H7 (cell line): ENCODE measurements around the gene SASH1. TPM values are rescaled to one million over a fixed set of nuclear protein-coding genes. Genes with fewer than 3 reads are reported as not detected.

Source experiments
- DNase-seq: peaks from one replicate; pipeline ENCODE4 v3.0.0; 2012
- H3K27me3 ChIP-seq: 2 replicates; pipeline ENCODE4 v1.6.0; 2011; ENCODE audit warnings: mild to moderate bottlenecking, low read length; ENCODE audit not compliant: control insufficient read depth, insufficient read depth
- H3K36me3 ChIP-seq: replicated peaks from 2 replicates; pipeline ENCODE4 v1.5.1; 2011; ENCODE audit warnings: low read length; ENCODE audit not compliant: control insufficient read depth, insufficient read depth
- H3K4me3 ChIP-seq: 2 replicates; pipeline ENCODE4 v1.5.1; 2011; ENCODE audit warnings: low read depth, mild to moderate bottlenecking, control low read depth, low read length, moderate library complexity; ENCODE audit not compliant: insufficient read depth
- total RNA-seq: library from RNA; depleted of rRNA; stranded (reverse); fragments of >200 nt; shearing (Covaris generic); gene quantifications from 2 replicates; pipeline ENCODE4 v1.2.3, GENCODE V29; 2014

SASH1 gene
- total RNA-seq, 1 experiment from 2014 or later, result 11.2 TPM

DNA sequence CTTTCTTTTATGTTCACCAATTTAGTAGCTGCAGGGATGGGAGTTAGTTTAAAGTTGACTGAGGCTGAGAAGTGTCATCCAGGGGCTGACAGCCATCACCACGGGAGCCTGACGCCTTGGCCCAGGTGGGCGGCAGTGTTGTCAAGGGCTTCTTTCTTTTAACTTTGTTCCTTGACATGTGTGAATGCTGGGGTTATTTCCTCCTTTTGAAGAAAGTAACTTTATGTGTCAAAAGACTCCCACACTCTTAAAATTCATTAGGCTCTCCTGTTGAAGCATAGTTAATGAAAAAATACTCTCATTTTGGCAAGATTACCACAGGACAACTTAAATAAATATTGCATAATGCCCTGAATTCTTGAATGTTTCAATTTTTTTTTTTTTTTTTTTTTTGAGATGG is 50.0 kb downstream of the SASH1 start:
- no peak for DNase-seq
- Histone ChIP-seq H3K36me3 (no peaks in the 10 kb centered on the region), H3K27me3 (no peaks in the 10 kb centered on the region), H3K4me3 (no peak overlapping the region)

GRCh38 chr6:148395583-148396101 is 53.0 kb downstream of the SASH1 start:
- Histone ChIP-seq H3K27me3 (no peaks in the 10 kb centered on the region), H3K36me3 (no peaks in the 10 kb centered on the region), H3K4me3 (no peak overlapping the region)
- no peak for DNase-seq

- Histone ChIP-seq H3K36me3 (no peaks in the 10 kb centered on the region), H3K4me3 (no peak overlapping the region), H3K27me3 (no peaks in the 10 kb centered on the region)
- no peak for DNase-seq
Measured at GRCh38 chr6:148396411-148396810, 53.8 kb downstream of the SASH1 start.

GRCh38 chr6:148396926-148397325 is 54.3 kb downstream of the SASH1 start:
- Histone ChIP-seq H3K36me3 (no peaks in the 10 kb centered on the region), H3K4me3 (no peak overlapping the region)

DNA sequence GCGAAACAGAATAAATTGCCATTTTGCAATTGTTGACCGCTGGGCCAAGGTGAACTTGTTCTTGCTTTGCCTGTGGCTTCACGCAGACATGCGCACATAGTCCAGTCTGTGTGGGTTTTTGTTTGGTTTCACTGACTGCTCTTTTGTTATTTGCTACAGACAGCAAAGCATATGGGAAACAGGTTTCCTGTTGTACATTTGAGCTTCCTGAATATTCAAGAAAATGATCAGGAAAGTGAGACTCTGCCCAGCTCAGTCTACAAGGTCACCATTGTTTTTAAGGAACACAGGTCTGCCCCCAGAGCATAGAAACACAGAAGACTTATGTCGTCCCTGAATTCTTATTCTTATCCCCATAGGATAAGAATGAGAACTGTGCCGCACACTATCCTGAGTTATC is 55.6 kb downstream of the SASH1 start:
- no peak overlapping the region for H3K4me3 ChIP-seq
- no peaks in the 10 kb centered on the region for H3K27me3 ChIP-seq
- DNase-seq, result no peak
- no peaks in the 10 kb centered on the region for H3K36me3 ChIP-seq

More at GRCh38 chr6:148396926-148397325, 54.3 kb downstream of the SASH1 start:
- DNase-seq, result no peak
- no peaks in the 10 kb centered on the region for H3K27me3 ChIP-seq

DNA sequence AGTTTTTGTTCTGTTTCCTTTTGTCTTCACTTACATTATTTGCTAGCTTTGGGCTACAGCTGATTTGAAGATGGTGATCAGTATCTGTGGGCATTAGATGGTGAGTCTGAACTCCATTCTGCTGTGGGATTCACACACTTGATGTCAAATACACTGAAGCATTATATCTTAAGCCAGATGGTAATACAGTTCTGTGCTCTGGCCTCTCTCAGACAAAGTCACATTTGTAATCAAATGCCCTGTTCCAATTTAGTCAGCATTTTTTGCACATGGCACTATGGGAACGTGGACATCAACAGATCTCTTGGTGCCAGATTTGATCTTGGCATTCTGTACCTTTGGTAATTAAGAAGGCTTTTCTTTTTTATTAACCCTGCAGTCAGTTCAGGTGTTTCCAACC is 56.0 kb downstream of the SASH1 start:
- H3K4me3 ChIP-seq, result no peak overlapping the region
- H3K36me3 ChIP-seq, result no peaks in the 10 kb centered on the region
- no peak for DNase-seq
- no peaks in the 10 kb centered on the region for H3K27me3 ChIP-seq

DNA sequence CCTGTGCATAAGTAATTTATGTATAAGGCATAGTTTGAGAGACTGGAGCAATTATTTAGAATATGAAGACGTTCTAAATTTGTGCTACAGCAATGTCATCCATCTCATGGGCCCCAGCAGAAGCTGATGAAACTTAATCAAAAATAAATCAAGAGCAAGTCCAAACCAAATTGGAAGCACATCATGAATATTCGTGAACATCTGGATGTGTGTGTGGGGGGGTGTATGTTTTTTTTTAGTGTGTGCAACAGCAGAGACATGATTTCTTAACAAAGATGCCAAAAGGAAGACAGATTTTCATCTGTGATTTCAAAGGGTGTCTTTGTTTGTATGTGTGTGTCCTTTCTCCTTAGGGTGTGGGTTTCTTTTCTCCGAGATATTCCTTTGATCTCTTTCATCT is 58.9 kb downstream of the SASH1 start:
- no peak for DNase-seq
- H3K36me3 ChIP-seq, result no peaks in the 10 kb centered on the region
- H3K27me3 ChIP-seq, result no peaks in the 10 kb centered on the region
- no peak overlapping the region for H3K4me3 ChIP-seq

DNA sequence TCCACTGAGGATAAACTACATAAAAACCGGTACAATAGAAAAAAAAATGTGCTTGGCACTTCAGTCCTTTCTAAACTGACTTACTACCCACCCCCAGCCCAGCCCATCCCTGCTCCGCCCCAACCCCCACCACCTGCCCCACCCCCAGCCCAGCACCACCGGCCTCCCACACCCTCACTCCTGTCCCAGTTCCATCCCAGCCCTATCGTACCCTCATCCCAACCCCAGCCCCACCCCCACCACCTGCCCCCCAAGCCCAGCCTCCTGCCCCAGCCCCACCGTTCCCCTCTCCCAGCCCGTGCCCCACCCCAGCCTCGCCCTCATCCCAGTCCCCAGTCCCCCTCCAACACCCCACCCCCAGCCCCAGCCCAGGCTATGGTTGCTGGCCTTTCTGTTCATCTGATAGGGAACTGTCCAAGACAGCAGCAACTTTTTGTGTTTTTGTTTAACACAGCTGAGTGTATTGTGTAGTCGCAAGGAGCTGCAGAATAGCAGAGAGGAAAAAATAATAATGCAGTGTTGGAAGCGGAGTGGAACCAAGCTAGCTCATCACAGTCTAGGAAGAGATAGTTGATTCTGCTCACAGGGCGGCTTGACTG is 61.9 kb downstream of the SASH1 start:
- H3K27me3 ChIP-seq, result no peaks in the 10 kb centered on the region
- H3K4me3 ChIP-seq, result no peak overlapping the region
- H3K36me3 ChIP-seq, result no peaks in the 10 kb centered on the region
- DNase-seq, result peak; percentile 86

GRCh38 chr6:148405894-148406293 is 63.3 kb downstream of the SASH1 start:
- Histone ChIP-seq H3K36me3 (no peaks in the 10 kb centered on the region), H3K27me3 (no peaks in the 10 kb centered on the region), H3K4me3 (no peak overlapping the region)
- no peak for DNase-seq

DNA sequence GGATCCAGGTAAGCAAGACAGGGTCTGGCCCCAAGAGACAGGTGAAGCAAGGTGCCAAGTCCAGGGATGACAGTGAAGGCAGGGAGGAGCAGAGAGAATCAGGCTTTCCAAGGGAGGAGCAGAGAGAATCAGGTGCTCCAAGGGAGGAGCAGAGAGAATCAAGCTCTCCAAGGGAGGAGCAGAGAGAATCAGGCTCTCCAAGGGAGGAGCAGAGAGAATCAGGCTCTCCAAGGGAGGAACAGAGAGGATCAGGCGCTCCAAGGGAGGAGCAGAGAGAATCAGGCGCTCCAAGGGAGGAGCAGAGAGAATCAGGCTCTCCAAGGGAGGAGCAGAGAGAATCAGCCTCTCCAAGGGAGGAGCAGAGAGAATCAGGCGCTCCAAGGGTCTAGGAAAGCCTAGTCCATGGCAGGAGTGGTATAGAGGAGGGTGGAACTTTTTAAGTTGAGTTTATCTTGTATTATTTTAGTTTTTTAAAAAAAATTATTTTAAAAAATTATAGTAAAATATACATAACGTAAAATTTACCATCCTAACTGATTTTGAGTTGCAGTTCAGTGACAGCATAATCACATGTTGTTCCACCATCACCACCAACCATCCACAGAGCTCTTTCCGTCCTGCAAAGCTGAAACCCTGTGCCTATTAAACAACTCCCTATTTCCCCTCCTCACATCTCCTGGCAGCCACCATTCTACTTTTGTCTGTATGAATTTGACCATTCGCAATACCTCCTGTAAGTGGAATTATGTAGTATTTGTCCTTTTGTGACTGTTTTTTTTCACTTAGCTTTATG is 64.1 kb downstream of the SASH1 start:
- DNase-seq, result no peak
- Histone ChIP-seq H3K27me3 (no peaks in the 10 kb centered on the region), H3K4me3 (no peak overlapping the region), H3K36me3 (no peaks in the 10 kb centered on the region)

GRCh38 chr6:148407372-148407771 is 64.7 kb downstream of the SASH1 start:
- DNase-seq, result no peak
- H3K36me3 ChIP-seq, result no peaks in the 10 kb centered on the region
- no peak overlapping the region for H3K4me3 ChIP-seq
- no peaks in the 10 kb centered on the region for H3K27me3 ChIP-seq

GRCh38 chr6:148413321-148414091 is 70.9 kb downstream of the SASH1 start:
- DNase-seq, result peak; percentile 43
- H3K27me3 ChIP-seq, result no peaks in the 10 kb centered on the region
- no peaks in the 10 kb centered on the region for H3K36me3 ChIP-seq
- no peak overlapping the region for H3K4me3 ChIP-seq

GRCh38 chr6:148414092-148414489 is 71.5 kb downstream of the SASH1 start:
- Histone ChIP-seq H3K36me3 (no peaks in the 10 kb centered on the region), H3K4me3 (no peak overlapping the region), H3K27me3 (no peaks in the 10 kb centered on the region)
- no peak for DNase-seq

GRCh38 chr6:148414836-148415235 is 72.2 kb downstream of the SASH1 start:
- Histone ChIP-seq H3K27me3 (no peaks in the 10 kb centered on the region), H3K36me3 (no peaks in the 10 kb centered on the region), H3K4me3 (no peak overlapping the region)
- DNase-seq, result no peak
